ENCODE results near the gene ZCCHC7. TPM values are rescaled to one million over a fixed set of nuclear protein-coding genes. Genes with fewer than 3 reads are reported as not detected.

Gene ZCCHC7
- total and polyA plus RNA-seq, 2 of the 8 experiments (the other 6 are each of a cell fraction or from before 2014, with no cell fraction given), result 12.2 to 27.5 TPM

DNA sequence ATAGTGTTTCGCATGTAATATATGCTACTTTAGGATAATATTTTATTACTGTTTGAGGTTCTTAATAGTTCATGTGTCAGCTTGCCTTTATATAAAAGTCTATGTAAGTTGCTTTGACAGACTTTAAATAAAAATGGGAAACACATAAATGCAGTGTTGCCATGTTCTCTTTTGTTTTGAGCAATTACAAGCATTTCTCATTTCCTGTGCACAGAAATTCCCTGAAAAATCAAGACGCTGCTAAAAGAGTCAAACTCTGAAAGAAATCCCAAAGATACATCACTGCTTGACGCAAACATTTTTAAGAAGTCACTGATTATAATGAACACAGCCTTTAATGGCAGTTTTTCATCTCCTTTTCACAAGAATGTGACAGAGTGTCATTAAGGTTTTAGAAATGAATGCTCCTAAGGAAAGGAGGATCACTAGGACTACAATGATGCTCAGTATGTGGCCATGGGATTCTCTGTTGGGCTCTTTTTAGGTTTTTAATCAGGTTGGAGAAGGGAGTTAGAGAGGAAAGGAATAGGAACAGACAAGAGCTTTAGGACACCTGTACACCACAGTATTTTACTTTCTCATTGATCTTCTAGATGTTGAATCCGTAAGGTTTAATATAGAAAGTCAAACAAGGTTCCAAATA is 29.4 kb downstream of the ZCCHC7 start (continued):
- TF ChIP-seq, protein P1, sequence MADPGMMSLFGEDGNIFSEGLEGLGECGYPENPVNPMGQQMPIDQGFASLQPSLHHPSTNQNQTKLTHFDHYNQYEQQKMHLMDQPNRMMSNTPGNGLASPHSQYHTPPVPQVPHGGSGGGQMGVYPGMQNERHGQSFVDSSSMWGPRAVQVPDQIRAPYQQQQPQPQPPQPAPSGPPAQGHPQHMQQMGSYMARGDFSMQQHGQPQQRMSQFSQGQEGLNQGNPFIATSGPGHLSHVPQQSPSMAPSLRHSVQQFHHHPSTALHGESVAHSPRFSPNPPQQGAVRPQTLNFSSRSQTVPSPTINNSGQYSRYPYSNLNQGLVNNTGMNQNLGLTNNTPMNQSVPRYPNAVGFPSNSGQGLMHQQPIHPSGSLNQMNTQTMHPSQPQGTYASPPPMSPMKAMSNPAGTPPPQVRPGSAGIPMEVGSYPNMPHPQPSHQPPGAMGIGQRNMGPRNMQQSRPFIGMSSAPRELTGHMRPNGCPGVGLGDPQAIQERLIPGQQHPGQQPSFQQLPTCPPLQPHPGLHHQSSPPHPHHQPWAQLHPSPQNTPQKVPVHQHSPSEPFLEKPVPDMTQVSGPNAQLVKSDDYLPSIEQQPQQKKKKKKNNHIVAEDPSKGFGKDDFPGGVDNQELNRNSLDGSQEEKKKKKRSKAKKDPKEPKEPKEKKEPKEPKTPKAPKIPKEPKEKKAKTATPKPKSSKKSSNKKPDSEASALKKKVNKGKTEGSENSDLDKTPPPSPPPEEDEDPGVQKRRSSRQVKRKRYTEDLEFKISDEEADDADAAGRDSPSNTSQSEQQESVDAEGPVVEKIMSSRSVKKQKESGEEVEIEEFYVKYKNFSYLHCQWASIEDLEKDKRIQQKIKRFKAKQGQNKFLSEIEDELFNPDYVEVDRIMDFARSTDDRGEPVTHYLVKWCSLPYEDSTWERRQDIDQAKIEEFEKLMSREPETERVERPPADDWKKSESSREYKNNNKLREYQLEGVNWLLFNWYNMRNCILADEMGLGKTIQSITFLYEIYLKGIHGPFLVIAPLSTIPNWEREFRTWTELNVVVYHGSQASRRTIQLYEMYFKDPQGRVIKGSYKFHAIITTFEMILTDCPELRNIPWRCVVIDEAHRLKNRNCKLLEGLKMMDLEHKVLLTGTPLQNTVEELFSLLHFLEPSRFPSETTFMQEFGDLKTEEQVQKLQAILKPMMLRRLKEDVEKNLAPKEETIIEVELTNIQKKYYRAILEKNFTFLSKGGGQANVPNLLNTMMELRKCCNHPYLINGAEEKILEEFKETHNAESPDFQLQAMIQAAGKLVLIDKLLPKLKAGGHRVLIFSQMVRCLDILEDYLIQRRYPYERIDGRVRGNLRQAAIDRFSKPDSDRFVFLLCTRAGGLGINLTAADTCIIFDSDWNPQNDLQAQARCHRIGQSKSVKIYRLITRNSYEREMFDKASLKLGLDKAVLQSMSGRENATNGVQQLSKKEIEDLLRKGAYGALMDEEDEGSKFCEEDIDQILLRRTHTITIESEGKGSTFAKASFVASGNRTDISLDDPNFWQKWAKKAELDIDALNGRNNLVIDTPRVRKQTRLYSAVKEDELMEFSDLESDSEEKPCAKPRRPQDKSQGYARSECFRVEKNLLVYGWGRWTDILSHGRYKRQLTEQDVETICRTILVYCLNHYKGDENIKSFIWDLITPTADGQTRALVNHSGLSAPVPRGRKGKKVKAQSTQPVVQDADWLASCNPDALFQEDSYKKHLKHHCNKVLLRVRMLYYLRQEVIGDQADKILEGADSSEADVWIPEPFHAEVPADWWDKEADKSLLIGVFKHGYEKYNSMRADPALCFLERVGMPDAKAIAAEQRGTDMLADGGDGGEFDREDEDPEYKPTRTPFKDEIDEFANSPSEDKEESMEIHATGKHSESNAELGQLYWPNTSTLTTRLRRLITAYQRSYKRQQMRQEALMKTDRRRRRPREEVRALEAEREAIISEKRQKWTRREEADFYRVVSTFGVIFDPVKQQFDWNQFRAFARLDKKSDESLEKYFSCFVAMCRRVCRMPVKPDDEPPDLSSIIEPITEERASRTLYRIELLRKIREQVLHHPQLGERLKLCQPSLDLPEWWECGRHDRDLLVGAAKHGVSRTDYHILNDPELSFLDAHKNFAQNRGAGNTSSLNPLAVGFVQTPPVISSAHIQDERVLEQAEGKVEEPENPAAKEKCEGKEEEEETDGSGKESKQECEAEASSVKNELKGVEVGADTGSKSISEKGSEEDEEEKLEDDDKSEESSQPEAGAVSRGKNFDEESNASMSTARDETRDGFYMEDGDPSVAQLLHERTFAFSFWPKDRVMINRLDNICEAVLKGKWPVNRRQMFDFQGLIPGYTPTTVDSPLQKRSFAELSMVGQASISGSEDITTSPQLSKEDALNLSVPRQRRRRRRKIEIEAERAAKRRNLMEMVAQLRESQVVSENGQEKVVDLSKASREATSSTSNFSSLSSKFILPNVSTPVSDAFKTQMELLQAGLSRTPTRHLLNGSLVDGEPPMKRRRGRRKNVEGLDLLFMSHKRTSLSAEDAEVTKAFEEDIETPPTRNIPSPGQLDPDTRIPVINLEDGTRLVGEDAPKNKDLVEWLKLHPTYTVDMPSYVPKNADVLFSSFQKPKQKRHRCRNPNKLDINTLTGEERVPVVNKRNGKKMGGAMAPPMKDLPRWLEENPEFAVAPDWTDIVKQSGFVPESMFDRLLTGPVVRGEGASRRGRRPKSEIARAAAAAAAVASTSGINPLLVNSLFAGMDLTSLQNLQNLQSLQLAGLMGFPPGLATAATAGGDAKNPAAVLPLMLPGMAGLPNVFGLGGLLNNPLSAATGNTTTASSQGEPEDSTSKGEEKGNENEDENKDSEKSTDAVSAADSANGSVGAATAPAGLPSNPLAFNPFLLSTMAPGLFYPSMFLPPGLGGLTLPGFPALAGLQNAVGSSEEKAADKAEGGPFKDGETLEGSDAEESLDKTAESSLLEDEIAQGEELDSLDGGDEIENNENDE (IDR thresholded peaks at IDR 0.05; ENCODE audit: insufficient replicate concordance, low read length), result no peak
